HEK293 (cell line): ENCODE results near the gene CACNA1C.

Experiments
- CTCF ChIA-PET: fragments of 350-600 bp; formaldehyde crosslinking; extraction: SDS; loops from one replicate; lab custom pipeline; 2021; ENCODE audit warnings: antibody characterized with exemption; lab: Yijun Ruan, JAX
- POLR2A ChIA-PET: fragments of 300-600 bp; formaldehyde crosslinking; extraction: SDS; loops from one replicate; lab custom pipeline; 2020; ENCODE audit warnings: antibody characterized with exemption, inconsistent platforms; lab: Yijun Ruan, JAX
- H3K27ac ChIP-seq: fragments of 200-500 bp; sonication (Bioruptor generic); 2 replicates; pipeline ENCODE4 v1.5.1; 2014; ENCODE audit warnings: low read depth, low read length, control low read depth, inconsistent platforms; ENCODE audit errors: extremely low read depth
- H3K36me3 ChIP-seq, 2 experiments: fragments of 200-500 bp in 1 of 2; sonication (Bioruptor generic) in 1 of 2; 1 replicate in 1 of 2; 2 replicates in 1 of 2; pipeline ENCODE4 v1.5.1; 2014 to 2017; ENCODE audit warnings: inconsistent platforms in 2 of 2, low read length in 2 of 2; ENCODE audit not compliant: control insufficient read depth in 2 of 2, insufficient read depth in 1 of 2
- H3K4me1 ChIP-seq: fragments of 200-500 bp; sonication (Bioruptor generic); 2 replicates; pipeline ENCODE4 v1.5.1; 2014; ENCODE audit warnings: mild to moderate bottlenecking, low read length, inconsistent platforms; ENCODE audit not compliant: control insufficient read depth, insufficient read depth
- H3K4me3 ChIP-seq: 2 replicates; pipeline ENCODE4 v1.5.1; 2011; ENCODE audit warnings: low read depth, mild to moderate bottlenecking, control low read depth, low read length, moderate library complexity
- H3K9me3 ChIP-seq: fragments of 200-500 bp; sonication (Bioruptor generic); 2 replicates; pipeline ENCODE4 v1.5.1; 2014; ENCODE audit warnings: low read depth, low read length, inconsistent platforms; ENCODE audit not compliant: control insufficient read depth, insufficient read depth
- GLIS1 ChIP-seq: fragments of 450-650 bp; formaldehyde crosslinking; IDR thresholded peaks from 2 replicates; pipeline ENCODE4 v1.5.1; 2016; ENCODE audit warnings: missing biosample characterization, missing genetic modification characterization
- KLF8 ChIP-seq: fragments of 450-650 bp; formaldehyde crosslinking; IDR thresholded peaks from 2 replicates; pipeline ENCODE4 v1.5.1; 2016; ENCODE audit warnings: missing biosample characterization, missing genetic modification characterization
- OSR2 ChIP-seq: fragments of 450-650 bp; formaldehyde crosslinking; IDR thresholded peaks from 2 replicates; pipeline ENCODE4 v1.5.1; 2016; ENCODE audit warnings: missing biosample characterization, missing genetic modification characterization
- PRDM10 ChIP-seq: fragments of 450-650 bp; formaldehyde crosslinking; IDR thresholded peaks from 2 replicates; pipeline ENCODE4 v1.5.1; 2016; ENCODE audit warnings: missing biosample characterization, missing genetic modification characterization
- SETDB1 ChIP-seq: IDR thresholded peaks from one replicate; pipeline ENCODE4 v1.6.1; 2017; ENCODE audit warnings: mild to moderate bottlenecking, low read length, moderate library complexity, mixed read lengths; ENCODE audit not compliant: insufficient read length
- ZBTB1 ChIP-seq: fragments of 450-650 bp; formaldehyde crosslinking; IDR thresholded peaks from 2 replicates; pipeline ENCODE4 v1.5.1; 2016; ENCODE audit warnings: missing biosample characterization, missing genetic modification characterization
- ZBTB26 ChIP-seq: fragments of 450-650 bp; formaldehyde crosslinking; optimal IDR thresholded peaks from 2 replicates; pipeline ENCODE3; 2016; ENCODE audit warnings: missing biosample characterization, mild to moderate bottlenecking, missing genetic modification characterization
- ZBTB49 ChIP-seq: fragments of 450-650 bp; formaldehyde crosslinking; IDR thresholded peaks from 2 replicates; pipeline ENCODE4 v1.5.1; 2016; ENCODE audit warnings: missing biosample characterization, missing genetic modification characterization, low read depth
- ZNF292 ChIP-seq: fragments of 450-650 bp; formaldehyde crosslinking; IDR thresholded peaks from 2 replicates; pipeline ENCODE4 v1.5.1; 2016; ENCODE audit warnings: low read depth, missing biosample characterization, missing genetic modification characterization, borderline replicate concordance
- ZNF311 ChIP-seq: fragments of 450-650 bp; formaldehyde crosslinking; IDR thresholded peaks from 2 replicates; pipeline ENCODE4 v1.5.1; 2017; ENCODE audit warnings: missing biosample characterization, missing genetic modification characterization, borderline replicate concordance
- ZNF350 ChIP-seq: fragments of 450-650 bp; formaldehyde crosslinking; IDR thresholded peaks from 2 replicates; pipeline ENCODE4 v1.5.0; 2017; ENCODE audit warnings: missing biosample characterization, mild to moderate bottlenecking, missing genetic modification characterization
- ZNF560 ChIP-seq: fragments of 450-650 bp; formaldehyde crosslinking; IDR thresholded peaks from 2 replicates; pipeline ENCODE4 v1.5.1; 2017; ENCODE audit warnings: missing biosample characterization, missing genetic modification characterization, borderline replicate concordance
- ZNF580 ChIP-seq: fragments of 450-650 bp; formaldehyde crosslinking; IDR thresholded peaks from 2 replicates; pipeline ENCODE4 v1.5.1; 2016; ENCODE audit warnings: missing biosample characterization, missing genetic modification characterization
- ZNF654 ChIP-seq: fragments of 450-650 bp; formaldehyde crosslinking; IDR thresholded peaks from 2 replicates; pipeline ENCODE4 v1.5.1; 2016; ENCODE audit warnings: low read depth, missing biosample characterization, missing genetic modification characterization
- ZNF692 ChIP-seq: fragments of 450-650 bp; formaldehyde crosslinking; IDR thresholded peaks from 2 replicates; pipeline ENCODE4 v1.5.1; 2016; ENCODE audit warnings: missing biosample characterization, missing genetic modification characterization
- ZNF768 ChIP-seq: fragments of 450-650 bp; formaldehyde crosslinking; IDR thresholded peaks from 2 replicates; pipeline ENCODE4 v1.5.1; 2018; ENCODE audit warnings: missing biosample characterization, mild to moderate bottlenecking, missing genetic modification characterization
- ZNF791 ChIP-seq: fragments of 450-650 bp; formaldehyde crosslinking; IDR thresholded peaks from 2 replicates; pipeline ENCODE4 v1.5.1; 2016; ENCODE audit warnings: missing biosample characterization, missing genetic modification characterization
- ZNF837 ChIP-seq: fragments of 450-650 bp; formaldehyde crosslinking; IDR thresholded peaks from 2 replicates; pipeline ENCODE4 v1.5.1; 2016; ENCODE audit warnings: missing biosample characterization, missing genetic modification characterization
- ZSCAN16 ChIP-seq: fragments of 450-650 bp; formaldehyde crosslinking; IDR thresholded peaks from 2 replicates; pipeline ENCODE4 v1.5.1; 2016; ENCODE audit warnings: missing biosample characterization, missing genetic modification characterization
- ZSCAN5A ChIP-seq: fragments of 450-650 bp; formaldehyde crosslinking; IDR thresholded peaks from 2 replicates; pipeline ENCODE4 v1.5.1; 2016; ENCODE audit warnings: missing biosample characterization, missing genetic modification characterization

Gene CACNA1C

GRCh38 chr12:2733493-2734355 lies 680.9 kb downstream of the CACNA1C start:
- Histone ChIP-seq H3K4me1 (no peaks in the 10 kb centered on the region), H3K36me3 (no peaks in the 10 kb centered on the region), H3K9me3 (no peaks in the 10 kb centered on the region), H3K4me3 (no peak overlapping the region), H3K27ac (no peak overlapping the region)
- ChIA-PET CTCF (interaction anchor here (0.7 kb wide), 1 partner anchor 234 kb away, joined by 4 read pairs; no protein-coding TSS in a partner anchor), POLR2A (no interaction called here)
- TF ChIP-seq OSR2 (tag by site-specific recombination): no peak
- TF ChIP-seq ZNF580: no peak
- TF ChIP-seq ZNF560 (tag by site-specific recombination): no peak
- TF ChIP-seq ZNF692: no peak
- TF ChIP-seq ZNF311 (tag by site-specific recombination): no peak
- no peak for TF ChIP-seq ZNF791 (tag by site-specific recombination)
- TF ChIP-seq ZNF837: no peak
- TF ChIP-seq ZBTB1 (tag by site-specific recombination): no peak
- TF ChIP-seq ZNF292 (tag by site-specific recombination): no peak
- TF ChIP-seq KLF8 (tag by site-specific recombination): no peak
- TF ChIP-seq ZBTB49 (tag by site-specific recombination): no peak
- no peak for TF ChIP-seq GLIS1 (tag by site-specific recombination)
- TF ChIP-seq ZNF654: no peak
- TF ChIP-seq ZSCAN5A (tag by site-specific recombination): no peak
- TF ChIP-seq ZBTB26 (tag by site-specific recombination): no peak
- no peak for TF ChIP-seq ZSCAN16 (tag by site-specific recombination)
- TF ChIP-seq, all 188 proteins: peak for 0

- no peaks in the 10 kb centered on the region for H3K9me3 ChIP-seq
- H3K4me3 ChIP-seq: no peak overlapping the region
- H3K4me1 ChIP-seq: no peaks in the 10 kb centered on the region
- ChIA-PET CTCF (interaction anchor here (0.5 to 1.0 kb wide), 2 partner anchors 45 to 48 kb away, joined by 3 read pairs; no protein-coding TSS in a partner anchor), POLR2A (no interaction called here)
- H3K27ac ChIP-seq: no peak overlapping the region
- H3K36me3 ChIP-seq: no peaks in the 10 kb centered on the region
- TF ChIP-seq ZNF768 (tag by site-specific recombination) (no peak), SETDB1 (no peak), ZNF350 (tag by site-specific recombination) (no peak), PRDM10 (tag by site-specific recombination) (no peak)
These were observed 682.6 kb downstream of the CACNA1C start for GRCh38 chr12:2735432-2735831.
